Measurements from ENCODE around the gene DLX5.

DNA sequence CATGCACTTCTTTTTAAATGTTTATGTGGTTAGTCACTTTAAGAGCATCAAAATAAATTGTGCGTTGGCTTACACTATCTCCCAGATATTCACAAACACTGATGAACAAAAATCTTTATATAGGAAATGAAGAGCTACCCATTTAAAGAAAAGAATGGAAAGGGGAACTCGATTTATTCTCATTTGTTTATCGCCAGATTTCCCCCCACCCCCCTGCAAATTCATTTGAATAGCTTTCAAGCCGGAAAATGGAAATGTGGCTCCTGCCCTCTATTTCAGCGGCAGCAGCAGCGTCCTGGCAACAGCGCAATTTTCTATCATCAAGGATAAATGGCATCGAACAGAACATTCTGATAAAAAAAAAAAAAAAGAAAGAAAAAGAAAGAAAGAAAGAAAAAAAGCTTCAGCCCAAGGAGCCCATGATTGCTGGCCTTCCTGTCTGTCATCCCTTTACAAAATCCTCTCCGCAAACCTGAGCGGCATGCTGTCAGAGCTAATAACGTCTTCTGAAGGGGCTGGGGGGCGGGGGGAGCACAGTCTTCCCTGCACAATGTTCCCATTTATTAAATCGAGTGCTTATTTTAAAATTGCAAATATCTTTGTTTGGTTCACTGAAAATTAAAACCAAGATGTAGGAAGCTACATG is 33.0 kb downstream of the DLX5 start:
- TF ChIP-seq, protein P1, sequence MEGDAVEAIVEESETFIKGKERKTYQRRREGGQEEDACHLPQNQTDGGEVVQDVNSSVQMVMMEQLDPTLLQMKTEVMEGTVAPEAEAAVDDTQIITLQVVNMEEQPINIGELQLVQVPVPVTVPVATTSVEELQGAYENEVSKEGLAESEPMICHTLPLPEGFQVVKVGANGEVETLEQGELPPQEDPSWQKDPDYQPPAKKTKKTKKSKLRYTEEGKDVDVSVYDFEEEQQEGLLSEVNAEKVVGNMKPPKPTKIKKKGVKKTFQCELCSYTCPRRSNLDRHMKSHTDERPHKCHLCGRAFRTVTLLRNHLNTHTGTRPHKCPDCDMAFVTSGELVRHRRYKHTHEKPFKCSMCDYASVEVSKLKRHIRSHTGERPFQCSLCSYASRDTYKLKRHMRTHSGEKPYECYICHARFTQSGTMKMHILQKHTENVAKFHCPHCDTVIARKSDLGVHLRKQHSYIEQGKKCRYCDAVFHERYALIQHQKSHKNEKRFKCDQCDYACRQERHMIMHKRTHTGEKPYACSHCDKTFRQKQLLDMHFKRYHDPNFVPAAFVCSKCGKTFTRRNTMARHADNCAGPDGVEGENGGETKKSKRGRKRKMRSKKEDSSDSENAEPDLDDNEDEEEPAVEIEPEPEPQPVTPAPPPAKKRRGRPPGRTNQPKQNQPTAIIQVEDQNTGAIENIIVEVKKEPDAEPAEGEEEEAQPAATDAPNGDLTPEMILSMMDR (IDR thresholded peaks at IDR 0.05): no peak
- TF ChIP-seq POLR2A (IDR thresholded peaks at IDR 0.05) (no peak), POLR2AphosphoS5 (IDR thresholded peaks at IDR 0.05) (no peak)

All from suprapubic skin (tissue), 4 donors.